Panc1 (cell line): ENCODE measurements around the gene NHLRC2. TPM values are rescaled to one million over a fixed set of nuclear protein-coding genes. Genes with fewer than 3 reads are reported as not detected.

Source experiments
- ATAC-seq: fragments of 200-7000 bp; cut with Tn5 transposase; 2 replicates; pipeline ENCODE4 v1.9.1; 2020; ENCODE audit warnings: mild to moderate bottlenecking, moderate library complexity
- BruUV-seq: library from RNA; stranded (reverse); fragments of 400-500 nt; replicated peaks from 2 replicates; lab custom pipeline; 2021; lab: Mats Ljungman, UMichigan
- CTCF ChIA-PET: fragments of 300-600 bp; sonication (Branson Sonifier 250); formaldehyde crosslinking; loops from one replicate; lab custom pipeline; 2022; ENCODE audit warnings: antibody characterized with exemption; lab: Charles Lee
- POLR2A ChIA-PET: fragments of 300-600 bp; sonication (Branson Sonifier 250); formaldehyde crosslinking; loops from one replicate; lab custom pipeline; 2022; ENCODE audit warnings: antibody characterized with exemption; lab: Charles Lee
- DNase-seq: peaks from one replicate; pipeline ENCODE4 v3.0.0-alpha.2; 2010; ENCODE audit warnings: low read depth, low spot score
- H3K27ac ChIP-seq: 2 replicates; pipeline ENCODE4 v1.5.1; 2011; ENCODE audit warnings: mild to moderate bottlenecking, low read length, inconsistent platforms
- H3K27me3 ChIP-seq: fragments of 200-500 bp; sonication (Bioruptor generic); 2 replicates; pipeline ENCODE4 v1.6.0; 2014; ENCODE audit warnings: low read length, inconsistent platforms; ENCODE audit not compliant: control insufficient read depth, insufficient read depth
- H3K36me3 ChIP-seq: fragments of 200-500 bp; sonication (Bioruptor generic); 2 replicates; pipeline ENCODE4 v1.5.1; 2014; ENCODE audit warnings: inconsistent platforms, mild to moderate bottlenecking, low read length, moderate library complexity; ENCODE audit not compliant: control insufficient read depth, insufficient read depth
- H3K4me1 ChIP-seq: 2 replicates; pipeline ENCODE4 v1.5.1; 2011; ENCODE audit warnings: inconsistent platforms, mild to moderate bottlenecking, low read length, moderate library complexity; ENCODE audit not compliant: control insufficient read depth, insufficient read depth
- H3K4me3 ChIP-seq, 2 experiments: 2 replicates each; pipeline ENCODE4 v1.5.1; 2011 to 2012; ENCODE audit warnings: low read depth in 2 of 2, low read length in 2 of 2, mild to moderate bottlenecking in 2 of 2, inconsistent platforms in 1 of 2, moderate library complexity in 1 of 2
- H3K9me3 ChIP-seq: fragments of 200-500 bp; sonication (Bioruptor generic); 2 replicates; pipeline ENCODE4 v1.5.1; 2014; ENCODE audit warnings: low read depth, mild to moderate bottlenecking, inconsistent platforms, low read length, moderate library complexity; ENCODE audit not compliant: control insufficient read depth, insufficient read depth
- CTCF ChIP-seq: fragments of 450-650 bp; IDR thresholded peaks from 2 replicates; pipeline ENCODE4 v1.5.1; 2017; ENCODE audit warnings: mild to moderate bottlenecking
- POLR2AphosphoS5 ChIP-seq: IDR thresholded peaks from 2 replicates; pipeline ENCODE4 v1.6.1; 2012; ENCODE audit warnings: mild to moderate bottlenecking, low read depth, low read length, moderate library complexity
- REST ChIP-seq, 2 experiments: IDR thresholded peaks; 2 replicates each; pipeline ENCODE4 v1.6.1; 2011 to 2012; ENCODE audit warnings: low read depth in 2 of 2, control low read depth in 1 of 2, low read length in 1 of 2, mild to moderate bottlenecking in 1 of 2, moderate library complexity in 1 of 2; ENCODE audit not compliant: insufficient read depth in 1 of 2
- SIN3A ChIP-seq: IDR thresholded peaks from 2 replicates; pipeline ENCODE4 v1.6.1; 2012; ENCODE audit warnings: low read depth, mild to moderate bottlenecking, low read length, moderate library complexity, borderline replicate concordance; ENCODE audit not compliant: insufficient read depth
- TCF7L2 ChIP-seq: IDR thresholded peaks from 2 replicates; pipeline ENCODE4 v1.6.1; 2011; ENCODE audit warnings: mild to moderate bottlenecking, low read depth, low read length, inconsistent platforms
- in situ Hi-C: cut with HindIII; loops from 2 replicates; pipeline ENCODE4 v1.10.0; 2016; ENCODE audit warnings: low sequenced_read_pairs, low pct_unique_long_range_greater_than_20kb
- intact Hi-C: fragments of 100-400 bp; cut with micrococcal nuclease; formaldehyde crosslinking; loops from one replicate; pipeline ENCODE4 v1.10.0; 2022; ENCODE audit not compliant: unreplicated experiment
- total RNA-seq: library from RNA; stranded (reverse); gene quantifications from one replicate; pipeline ENCODE4 v1.2.1, GENCODE V29; 2021; ENCODE audit not compliant: unreplicated experiment

Gene NHLRC2
- total RNA-seq, 1 experiment from 2014 or later, result 47.3 TPM

DNA sequence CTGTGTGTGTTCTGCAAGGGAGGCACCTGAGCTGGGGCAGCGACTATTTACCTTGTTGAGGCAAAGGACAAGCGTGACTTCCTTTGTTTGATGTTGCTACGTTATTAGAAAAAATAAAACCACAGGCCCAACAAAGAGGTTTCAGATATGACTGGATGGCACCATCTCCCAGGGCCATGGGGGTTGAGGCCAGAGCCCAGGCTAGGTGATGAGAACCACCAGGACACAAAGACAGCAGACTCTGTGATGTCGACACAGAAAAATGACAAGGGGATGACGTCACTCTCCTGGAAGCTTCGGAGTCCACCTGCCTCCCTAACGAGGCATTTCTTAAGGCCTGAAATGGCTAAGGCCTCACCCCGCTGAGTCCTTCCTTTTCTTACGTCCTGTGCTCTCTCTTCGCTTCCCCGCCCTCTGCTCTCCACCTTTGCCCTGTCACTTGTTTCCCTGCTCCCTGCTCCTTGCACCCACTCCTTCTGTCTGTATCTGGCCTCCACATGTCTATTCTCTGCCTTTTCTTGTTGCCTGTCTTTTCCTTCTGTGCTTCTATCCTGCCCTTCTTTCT lies 106.2 kb downstream of the NHLRC2 start:
- CTCF ChIA-PET, result no interaction called here
- POLR2A ChIA-PET, result no interaction called here
- intact Hi-C loops, result no loop called here

More for the DNA sequence above, 106.2 kb downstream of the NHLRC2 start:
- Histone ChIP-seq H3K4me3 (no peak overlapping the region), H3K9me3 (no peaks in the 10 kb centered on the region), H3K36me3 (no peaks in the 10 kb centered on the region), H3K27ac (no peak overlapping the region), H3K27me3 (no peaks in the 10 kb centered on the region), H3K4me1 (0 out of 2 replicates have a peak, but pooled peaks cover 11% of the 10 kb centered on the region)
- BruUV-seq, result no TSS peak
- no peak for TF ChIP-seq TCF7L2
- TF ChIP-seq SIN3A, result no peak
- no peak for TF ChIP-seq CTCF
- TF ChIP-seq POLR2AphosphoS5, result no peak
- no peak for TF ChIP-seq REST (IDR thresholded peaks at IDR 0.05; ENCODE audit: insufficient read depth in 1 of 2, low read depth in 2 of 2, low read length in 1 of 2)
- DNase-seq (no peak), ATAC-seq (no peak)
- in situ Hi-C loops, result no loop called here
